ENCODE measurements around the gene ITPR1.

The ITPR1 gene

DNA sequence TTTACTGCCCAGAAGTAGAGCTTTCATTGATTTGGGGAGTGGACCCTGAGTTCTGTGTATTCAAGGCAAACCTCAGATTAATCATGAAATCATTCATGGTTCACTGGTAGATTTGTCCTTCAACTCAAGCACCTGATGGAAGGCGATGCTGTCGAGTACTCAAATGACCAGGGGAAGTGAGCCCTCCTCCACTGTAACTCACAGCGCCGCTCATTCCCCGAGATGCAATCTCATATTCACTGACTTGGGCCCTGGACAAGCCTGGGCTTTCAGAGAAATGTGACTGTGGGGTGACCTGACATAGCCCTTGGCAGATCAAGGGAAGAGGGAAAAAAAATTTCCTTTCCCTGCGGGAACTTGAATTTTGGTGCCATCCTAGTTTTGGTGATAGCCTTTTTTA, 329.4 kb downstream of the ITPR1 start:
- Histone ChIP-seq H3K9me3 (no peaks in the 10 kb centered on the region), H3K36me3 (peaks cover 4% of the 10 kb centered on the region), H3K4me3 (ENCODE audit: low read depth, low read length) (no peak overlapping the region), H3K27me3 (no peaks in the 10 kb centered on the region), H3K4me1 (no peaks in the 10 kb centered on the region)
- no peak for DNase-seq
- no peak for TF ChIP-seq CTCF (IDR thresholded peaks at IDR 0.05; ENCODE audit: low read depth, low read length)

DNA sequence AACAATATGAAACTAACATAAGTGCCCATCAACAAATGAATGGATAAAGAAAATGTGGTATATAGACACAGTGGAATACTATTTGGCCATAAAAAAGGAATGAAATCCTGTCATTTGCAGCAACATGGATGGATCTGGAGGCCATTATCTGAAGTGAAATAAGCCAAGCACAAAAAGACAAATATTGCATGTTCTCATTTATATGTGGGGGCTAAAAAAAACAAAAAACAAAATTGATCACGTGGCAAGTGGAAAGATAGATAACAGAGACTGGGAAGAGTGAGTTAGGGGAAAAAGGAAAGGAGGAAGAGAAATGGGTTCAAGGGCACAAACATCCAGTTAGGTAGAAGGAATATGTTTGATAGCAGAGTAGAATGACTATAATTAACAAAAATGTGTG, 330.2 kb downstream of the ITPR1 start:
- no peak for TF ChIP-seq CTCF (IDR thresholded peaks at IDR 0.05; ENCODE audit: low read depth, low read length)

DNA sequence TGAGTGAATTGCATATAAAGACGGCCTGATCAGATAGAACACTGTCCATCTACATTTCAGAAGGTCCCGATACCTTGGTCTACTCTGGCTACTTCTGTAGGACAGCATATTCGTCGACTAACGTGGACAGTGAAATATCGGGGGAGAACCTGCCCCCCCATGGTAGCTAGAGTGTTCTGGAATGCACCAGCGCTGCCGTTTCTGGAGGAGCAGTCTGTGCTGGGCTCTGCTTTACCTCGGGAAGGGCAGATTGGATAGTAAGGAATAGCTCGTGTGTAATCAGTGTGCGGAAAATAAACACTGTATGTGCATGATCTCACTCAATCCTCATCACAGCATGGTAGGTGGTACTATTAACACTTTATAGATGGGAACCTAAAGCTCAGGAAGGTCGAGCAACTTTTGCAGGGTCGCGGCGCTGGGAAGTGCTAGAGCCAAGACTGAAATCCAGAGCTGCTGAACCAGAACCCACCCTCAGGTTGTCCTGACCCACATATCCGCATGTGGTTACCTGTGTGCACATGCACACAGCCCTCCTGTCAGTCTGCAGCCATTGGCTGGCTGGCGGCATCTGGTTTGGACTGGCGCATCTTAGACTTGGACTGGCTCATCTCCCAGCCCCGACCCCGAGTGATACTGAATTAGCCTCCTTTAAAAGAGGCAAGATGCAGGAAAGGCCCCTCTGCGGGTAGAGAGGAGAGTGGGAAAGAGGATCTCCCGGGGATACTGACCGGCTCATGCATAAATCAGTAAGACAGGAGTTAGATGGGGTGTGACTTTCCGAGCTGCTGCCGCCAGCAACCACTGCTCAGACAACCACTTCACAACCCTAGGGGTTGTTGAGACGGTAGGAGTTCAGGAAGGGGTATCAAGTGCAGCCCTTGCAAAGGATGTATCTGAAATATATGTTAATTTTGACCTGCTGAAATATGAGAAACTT, 331.1 kb downstream of the ITPR1 start:
- no peaks in the 10 kb centered on the region for H3K9me3 ChIP-seq
- H3K4me3 ChIP-seq (ENCODE audit: low read depth, low read length) = no peak overlapping the region
- no peak for DNase-seq
- H3K4me1 ChIP-seq = no peaks in the 10 kb centered on the region
- no peaks in the 10 kb centered on the region; the same call in 1 of the 2 replicates for H3K36me3 ChIP-seq
- TF ChIP-seq CTCF (IDR thresholded peaks at IDR 0.05; ENCODE audit: low read depth, low read length) = no peak
- no peaks in the 10 kb centered on the region for H3K27me3 ChIP-seq

More for the DNA sequence above, 330.2 kb downstream of the ITPR1 start:
- Histone ChIP-seq H3K4me3 (ENCODE audit: low read depth, low read length) (no peak overlapping the region), H3K27me3 (no peaks in the 10 kb centered on the region), H3K36me3 (no peaks in the 10 kb centered on the region; the same call in 1 of the 2 replicates), H3K9me3 (no peaks in the 10 kb centered on the region), H3K4me1 (no peaks in the 10 kb centered on the region)
- DNase-seq = no peak

GRCh38 chr3:4824926-4825325, 331.8 kb downstream of the ITPR1 start:
- Histone ChIP-seq H3K9me3 (no peaks in the 10 kb centered on the region), H3K4me3 (ENCODE audit: low read depth, low read length) (no peak overlapping the region), H3K36me3 (no peaks in the 10 kb centered on the region; the same call in 1 of the 2 replicates), H3K27me3 (no peaks in the 10 kb centered on the region), H3K4me1 (no peaks in the 10 kb centered on the region)
- TF ChIP-seq CTCF (IDR thresholded peaks at IDR 0.05; ENCODE audit: low read depth, low read length) = no peak
- no peak for DNase-seq

DNA sequence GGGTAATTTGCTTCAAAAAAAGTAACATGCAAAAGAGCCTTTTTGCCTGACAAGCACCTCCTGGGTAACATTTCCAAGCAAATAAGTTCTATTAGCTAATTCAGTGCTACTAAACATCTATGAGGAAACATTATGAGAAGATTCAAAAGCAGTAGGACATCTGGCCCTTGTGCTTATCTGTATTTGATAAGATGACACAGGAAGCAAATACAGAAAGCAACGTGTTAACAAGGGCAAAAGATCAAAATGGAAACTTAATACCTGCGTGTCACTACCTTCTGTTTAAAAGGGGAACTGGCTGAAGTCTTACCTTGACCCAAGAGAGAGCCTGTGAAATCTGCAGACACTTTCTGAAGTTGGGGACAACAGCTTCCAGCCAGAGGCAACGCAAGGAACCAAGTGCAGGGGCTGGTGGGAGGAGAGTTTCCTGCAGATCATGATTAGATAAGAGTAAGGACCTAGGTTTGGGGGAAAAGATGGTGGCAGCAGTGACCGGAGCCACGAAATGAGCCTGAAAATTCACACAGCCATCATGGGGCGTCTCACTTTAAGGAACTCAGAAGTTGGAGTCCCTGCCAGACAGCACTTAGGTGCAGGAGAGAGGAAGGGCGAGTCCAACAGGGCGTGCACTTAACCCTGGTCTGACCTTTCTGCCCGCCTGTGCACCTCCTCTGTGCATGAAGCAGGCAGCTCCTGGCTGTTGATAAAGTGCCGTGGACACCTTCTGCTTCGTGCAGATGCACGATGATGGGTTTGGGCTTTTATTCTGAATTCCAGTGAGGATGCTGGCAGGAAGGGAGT, 332.5 kb downstream of the ITPR1 start:
- no peak for DNase-seq
- Histone ChIP-seq H3K4me3 (ENCODE audit: low read depth, low read length) (no peak overlapping the region), H3K9me3 (no peaks in the 10 kb centered on the region), H3K36me3 (no peaks in the 10 kb centered on the region; the same call in 1 of the 2 replicates), H3K4me1 (no peaks in the 10 kb centered on the region), H3K27me3 (no peaks in the 10 kb centered on the region)
- TF ChIP-seq CTCF (IDR thresholded peaks at IDR 0.05; ENCODE audit: low read depth, low read length) = no peak
